Measurements from ENCODE around the gene TMEM87B.
"Not testable (repeated sequence)": the region's sequence is repeated elsewhere in the genome, so short reads cannot be mapped to it uniquely, and the experiment has no call there.

TMEM87B gene

DNA sequence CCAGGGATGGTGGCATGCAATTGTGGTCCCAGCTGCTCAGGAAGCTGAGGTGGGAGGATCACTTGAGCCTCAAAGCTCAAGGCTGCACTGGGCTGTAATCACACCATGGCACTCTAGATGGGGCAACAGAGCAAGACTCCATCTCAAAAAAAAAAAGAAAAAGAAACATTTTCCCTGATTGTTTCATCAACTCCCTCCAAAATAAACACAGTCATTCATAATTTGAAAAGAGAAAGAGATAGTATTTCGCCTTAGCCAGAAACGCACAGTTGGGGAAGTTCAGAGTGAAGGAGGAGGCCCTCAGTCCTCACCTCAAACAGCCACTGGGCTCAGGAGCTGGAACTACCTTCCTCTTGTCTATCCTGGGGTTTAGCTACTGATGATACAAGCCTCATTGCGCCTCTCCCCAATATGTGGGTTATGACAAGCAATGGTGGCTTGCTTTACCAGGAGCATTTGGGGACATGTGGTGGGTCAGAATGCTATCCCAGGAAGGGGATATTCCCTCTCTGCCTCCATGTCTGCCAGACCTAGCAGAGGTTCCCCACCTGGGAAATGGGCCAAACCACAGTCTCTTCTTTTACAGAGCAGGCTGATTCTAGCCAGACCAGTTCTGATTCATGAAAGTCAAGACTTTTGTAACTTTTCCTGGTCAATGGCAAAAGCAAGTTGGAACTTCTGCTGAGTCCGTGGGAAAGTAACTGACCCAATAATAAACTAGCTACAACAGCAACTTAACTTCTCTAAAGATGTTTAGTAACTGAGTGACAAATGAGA is 22.2 kb upstream of the TMEM87B start:
- peak; percentile 52 for DNase-seq (ENCODE audit: low spot score)

- DNase-seq (ENCODE audit: low spot score): no peak
These were observed 21.5 kb upstream of the TMEM87B start for GRCh38 chr2:112033600-112033999.

DNA sequence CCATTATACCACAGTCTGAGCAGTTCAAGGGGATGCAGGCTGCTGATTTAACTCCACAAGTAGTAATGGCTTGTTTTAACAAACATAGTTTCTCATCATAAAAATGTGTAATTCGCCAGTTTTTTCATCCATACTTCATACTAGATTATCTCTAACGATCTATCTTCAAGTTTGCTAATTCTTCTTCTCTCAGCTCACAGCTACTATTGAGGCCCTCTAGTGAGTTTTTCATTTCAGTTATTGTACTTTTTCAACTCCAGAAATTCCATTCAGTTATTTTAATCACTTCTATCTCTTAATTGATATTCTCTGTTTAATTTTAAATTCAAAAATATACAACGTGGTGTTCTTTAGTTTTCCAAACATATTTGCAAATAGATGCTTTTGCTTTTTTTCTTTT is 20.1 kb upstream of the TMEM87B start:
- DNase-seq (ENCODE audit: low spot score): no peak

GRCh38 chr2:112035786-112036185 is 19.3 kb upstream of the TMEM87B start:
- DNase-seq (ENCODE audit: low spot score): no peak

DNA sequence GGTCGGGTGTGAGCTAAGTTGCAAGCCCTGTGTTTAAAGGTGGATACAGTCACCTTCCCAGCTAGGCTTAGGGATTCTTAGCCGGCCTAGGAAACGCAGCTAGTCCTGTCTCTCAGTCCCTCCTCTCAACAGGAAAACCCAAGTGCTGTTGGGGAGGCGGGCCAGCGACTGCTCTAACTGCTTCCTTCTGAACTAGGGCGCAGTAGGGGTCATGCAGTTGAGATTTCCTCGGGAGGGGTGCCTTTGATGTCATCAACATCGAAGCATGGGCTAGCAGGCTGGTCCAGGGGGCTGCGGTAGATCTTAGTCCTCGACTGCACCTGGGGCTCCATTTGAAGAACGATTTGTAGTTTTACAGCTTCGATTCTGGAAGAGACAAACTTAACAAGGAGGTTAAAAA is 15.5 kb upstream of the TMEM87B start:
- DNase-seq (ENCODE audit: low spot score): not testable (repeated sequence)

- not testable (repeated sequence) for DNase-seq (ENCODE audit: low spot score)
These were observed 15.0 kb upstream of the TMEM87B start for GRCh38 chr2:112040066-112040465.

- DNase-seq (ENCODE audit: low spot score): not testable (repeated sequence)
These were observed 13.6 kb upstream of the TMEM87B start for GRCh38 chr2:112041460-112041859.

DNA sequence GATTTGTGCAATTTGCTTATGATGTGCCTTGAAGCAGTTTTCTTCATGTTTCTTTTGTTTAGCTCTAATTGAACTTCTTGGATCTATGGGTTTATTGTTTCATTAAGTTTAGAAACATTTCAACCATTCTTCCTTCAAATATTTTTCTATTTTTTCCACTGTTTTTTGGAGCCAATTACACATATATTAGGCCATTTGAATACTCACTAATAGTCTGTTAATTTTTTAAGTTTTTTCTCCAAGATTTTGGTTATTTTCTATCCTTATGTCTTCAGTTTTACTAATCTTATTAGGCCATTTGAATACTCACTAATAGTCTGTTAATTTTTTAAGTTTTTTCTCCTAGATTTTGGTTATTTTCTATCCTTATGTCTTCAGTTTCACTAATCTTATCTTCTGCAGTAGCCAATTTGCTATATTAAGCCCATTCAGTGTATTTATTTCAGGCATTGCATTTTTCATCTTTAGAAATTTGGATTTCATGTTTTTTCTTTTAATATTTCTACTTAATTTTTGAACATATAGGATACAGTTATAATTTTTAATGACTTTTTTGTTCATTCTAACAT is 9.5 kb upstream of the TMEM87B start:
- no peak for DNase-seq (ENCODE audit: low spot score)

GRCh38 chr2:112046231-112046630 is 8.8 kb upstream of the TMEM87B start:
- no peak for DNase-seq (ENCODE audit: low spot score)

GRCh38 chr2:112047537-112048235 is 7.4 kb upstream of the TMEM87B start:
- DNase-seq (ENCODE audit: low spot score): no peak

DNA sequence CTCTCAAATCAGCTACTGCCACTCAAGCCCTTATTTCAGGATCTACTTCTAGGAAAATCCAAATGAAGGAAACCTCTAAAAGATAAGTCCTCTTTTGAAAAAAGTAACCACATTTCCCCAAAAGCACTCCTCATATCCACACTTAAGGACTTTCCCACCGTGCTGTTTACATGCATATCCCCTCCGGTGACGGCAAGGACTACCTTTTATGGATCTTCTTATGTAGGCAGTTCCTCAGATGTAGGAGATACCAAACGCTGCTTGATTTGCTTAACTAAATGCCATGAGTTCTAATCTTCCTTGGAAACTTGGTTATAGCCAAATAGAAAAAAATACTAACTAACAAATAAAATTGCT is 6.9 kb upstream of the TMEM87B start:
- DNase-seq (ENCODE audit: low spot score): no peak

DNA sequence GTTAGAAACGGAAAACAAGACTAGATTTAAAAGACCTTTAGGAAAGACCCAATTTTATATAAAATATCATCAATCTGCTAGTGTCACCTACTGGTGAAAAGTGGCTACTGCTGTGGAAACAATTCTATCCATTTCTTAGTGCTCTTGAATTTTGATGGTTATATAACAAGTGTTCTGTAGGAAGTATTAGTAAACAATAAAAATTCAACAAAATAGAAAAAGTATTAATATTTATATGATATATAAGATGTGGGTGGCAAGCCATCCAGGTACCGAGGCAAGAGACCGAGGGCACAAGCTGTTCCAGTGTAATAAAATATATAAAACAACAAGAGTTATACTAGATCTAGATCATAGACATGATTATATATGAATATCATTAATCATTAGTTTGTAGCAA is 6.2 kb upstream of the TMEM87B start:
- DNase-seq (ENCODE audit: low spot score): peak; percentile 68

GRCh38 chr2:112050316-112050715 is 4.8 kb upstream of the TMEM87B start:
- DNase-seq (ENCODE audit: low spot score): no peak

DNA sequence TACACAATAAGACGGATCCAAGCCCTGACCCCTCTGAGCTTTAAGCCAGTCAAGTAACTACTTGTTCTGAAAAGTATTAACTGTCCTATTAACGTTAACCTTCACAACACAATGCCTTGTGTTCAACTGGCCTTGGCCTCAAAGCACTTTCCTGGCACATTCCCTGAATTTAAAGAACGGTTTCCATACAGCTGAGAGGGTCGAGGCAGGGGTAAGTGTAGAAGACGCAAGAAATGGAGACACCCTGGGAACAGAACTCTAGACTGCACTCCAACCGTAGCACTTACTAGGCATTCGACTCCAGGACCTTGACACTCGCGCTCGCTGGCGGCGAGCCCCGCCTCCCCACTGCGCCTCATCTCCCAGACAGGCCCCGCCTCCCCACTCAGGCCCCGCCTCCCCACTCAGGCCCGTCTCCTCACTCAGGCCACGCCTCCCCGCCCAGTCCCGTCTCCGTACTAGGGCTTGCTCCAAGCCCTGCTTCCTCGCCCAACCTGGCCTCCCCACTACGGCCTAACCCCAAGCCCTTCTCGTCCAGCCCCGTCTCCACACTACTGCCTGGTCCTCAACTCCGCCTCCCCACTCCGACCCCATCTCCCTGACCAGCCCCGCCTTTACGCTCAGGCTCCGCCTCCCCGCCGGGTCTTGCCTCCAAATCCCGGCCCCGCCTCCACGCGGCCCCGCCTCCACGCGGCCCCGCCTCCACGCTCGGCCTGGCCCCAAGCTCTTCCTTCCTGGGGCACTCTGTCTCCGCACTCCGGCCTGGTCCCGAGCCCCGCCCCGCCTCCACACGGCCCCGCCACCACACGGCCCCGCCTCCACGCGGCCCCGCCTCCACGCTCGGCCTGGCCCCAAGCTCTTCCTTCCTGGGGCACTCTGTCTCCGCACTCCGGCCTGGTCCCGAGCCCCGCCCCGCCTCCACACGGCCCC is 887 bp upstream of the TMEM87B start:
- peak; percentile 98 for DNase-seq (ENCODE audit: low spot score)

GRCh38 chr2:112055730-112056625 is 909 bp downstream of the TMEM87B start:
- DNase-seq (ENCODE audit: low spot score): peak; percentile 57

- DNase-seq (ENCODE audit: low spot score): no peak
These were observed 1.5 kb downstream of the TMEM87B start for GRCh38 chr2:112056626-112056987.

DNA sequence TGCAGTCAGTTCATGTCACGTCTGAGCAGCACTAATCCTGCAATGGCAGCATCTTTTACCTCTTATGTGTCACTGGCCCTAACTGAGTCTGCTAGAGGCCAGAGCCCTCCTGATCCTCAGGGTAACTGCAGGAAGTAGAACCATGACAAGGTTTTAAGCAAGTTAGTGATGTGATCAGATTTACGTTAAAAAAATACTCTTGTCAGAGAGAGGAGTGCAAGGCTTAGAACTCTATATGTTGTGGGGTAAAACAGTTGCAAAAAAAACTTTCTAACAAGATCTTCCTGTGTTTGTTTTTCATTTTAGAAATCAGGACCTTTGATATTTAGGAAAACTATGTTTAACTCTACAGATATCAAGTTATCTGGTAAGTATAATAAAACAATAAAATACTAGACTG is 4.6 kb downstream of the TMEM87B start:
- DNase-seq (ENCODE audit: low spot score): no peak

DNA sequence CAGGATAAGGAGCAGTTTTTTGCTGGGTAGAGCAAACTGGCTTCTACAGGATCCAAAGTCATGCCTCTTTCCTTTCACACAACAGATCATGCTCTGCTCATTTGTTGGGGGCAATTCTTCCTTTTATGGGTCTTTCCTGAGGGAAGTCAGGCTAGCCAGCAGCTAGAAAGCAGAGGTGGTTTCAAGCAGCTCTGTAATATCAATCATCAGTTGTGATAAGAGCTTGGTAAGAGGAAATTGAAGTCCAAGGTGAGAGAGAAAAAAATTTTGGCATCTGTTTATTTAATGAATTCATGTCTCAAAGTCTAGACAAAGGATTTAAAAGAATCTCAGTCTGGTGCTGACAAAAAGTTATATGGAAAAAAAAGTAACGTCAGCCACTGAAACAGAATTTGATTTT is 6.2 kb downstream of the TMEM87B start:
- DNase-seq (ENCODE audit: low spot score): no peak

- DNase-seq (ENCODE audit: low spot score): no peak
These were observed 6.8 kb downstream of the TMEM87B start for GRCh38 chr2:112061840-112062239.

DNA sequence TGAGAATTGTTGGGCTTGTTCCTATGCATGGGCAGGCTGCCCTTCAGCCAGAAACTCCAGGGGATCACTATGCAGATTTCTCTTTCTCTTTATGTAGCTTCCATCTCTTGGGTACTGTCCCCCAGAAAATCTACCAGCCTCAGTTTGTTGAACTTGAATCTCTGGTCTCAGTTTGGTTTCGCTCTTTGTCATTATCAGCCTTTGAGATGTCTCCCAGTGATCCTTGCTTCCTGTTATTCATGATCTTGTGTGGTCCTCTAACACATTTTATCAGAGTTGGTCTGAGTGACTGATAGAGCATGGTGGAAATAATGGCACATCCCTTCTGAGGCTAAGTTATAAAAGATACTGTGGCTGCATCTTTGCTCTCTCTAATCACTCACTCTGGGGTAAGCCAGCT is 7.8 kb downstream of the TMEM87B start:
- DNase-seq (ENCODE audit: low spot score): no peak

- DNase-seq (ENCODE audit: low spot score): no peak
These were observed 10.4 kb downstream of the TMEM87B start for GRCh38 chr2:112065486-112065885.

Measured in Ammon's horn (tissue), 1 donor.